ENCODE measurements around the gene ABCC11. TPM values are rescaled to one million over a fixed set of nuclear protein-coding genes. Genes with fewer than 3 reads are reported as not detected.

Gene ABCC11
- total RNA-seq, 2 donors from 2014 or later: 1.5 TPM

DNA sequence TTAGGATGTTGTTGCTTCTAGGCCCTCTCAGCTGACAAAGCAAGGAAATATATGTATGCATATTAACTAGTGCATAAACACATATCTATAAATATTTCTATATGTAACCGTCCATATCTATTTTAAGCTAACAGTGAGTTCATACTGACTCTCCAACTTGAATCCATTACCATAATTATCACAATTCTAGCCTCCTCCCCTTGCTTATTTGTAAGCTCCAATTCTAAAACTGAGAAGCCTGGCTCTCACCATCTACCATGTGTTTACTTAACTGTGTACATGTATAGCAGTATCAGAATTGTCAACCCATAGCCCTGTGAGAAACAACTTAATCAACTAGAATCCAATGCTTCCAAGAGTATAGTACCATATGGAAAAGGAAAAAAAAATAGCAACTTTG, 96.6 kb downstream of the ABCC11 start:
- TF ChIP-seq POLR2A (IDR thresholded peaks at IDR 0.05): no peak
- TF ChIP-seq POLR2AphosphoS5 (IDR thresholded peaks at IDR 0.05): no peak
- TF ChIP-seq, protein P1, sequence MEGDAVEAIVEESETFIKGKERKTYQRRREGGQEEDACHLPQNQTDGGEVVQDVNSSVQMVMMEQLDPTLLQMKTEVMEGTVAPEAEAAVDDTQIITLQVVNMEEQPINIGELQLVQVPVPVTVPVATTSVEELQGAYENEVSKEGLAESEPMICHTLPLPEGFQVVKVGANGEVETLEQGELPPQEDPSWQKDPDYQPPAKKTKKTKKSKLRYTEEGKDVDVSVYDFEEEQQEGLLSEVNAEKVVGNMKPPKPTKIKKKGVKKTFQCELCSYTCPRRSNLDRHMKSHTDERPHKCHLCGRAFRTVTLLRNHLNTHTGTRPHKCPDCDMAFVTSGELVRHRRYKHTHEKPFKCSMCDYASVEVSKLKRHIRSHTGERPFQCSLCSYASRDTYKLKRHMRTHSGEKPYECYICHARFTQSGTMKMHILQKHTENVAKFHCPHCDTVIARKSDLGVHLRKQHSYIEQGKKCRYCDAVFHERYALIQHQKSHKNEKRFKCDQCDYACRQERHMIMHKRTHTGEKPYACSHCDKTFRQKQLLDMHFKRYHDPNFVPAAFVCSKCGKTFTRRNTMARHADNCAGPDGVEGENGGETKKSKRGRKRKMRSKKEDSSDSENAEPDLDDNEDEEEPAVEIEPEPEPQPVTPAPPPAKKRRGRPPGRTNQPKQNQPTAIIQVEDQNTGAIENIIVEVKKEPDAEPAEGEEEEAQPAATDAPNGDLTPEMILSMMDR (IDR thresholded peaks at IDR 0.05): no peak
- WGBS: 90% methylated on average over 1 of the region's 1 CpG

DNA sequence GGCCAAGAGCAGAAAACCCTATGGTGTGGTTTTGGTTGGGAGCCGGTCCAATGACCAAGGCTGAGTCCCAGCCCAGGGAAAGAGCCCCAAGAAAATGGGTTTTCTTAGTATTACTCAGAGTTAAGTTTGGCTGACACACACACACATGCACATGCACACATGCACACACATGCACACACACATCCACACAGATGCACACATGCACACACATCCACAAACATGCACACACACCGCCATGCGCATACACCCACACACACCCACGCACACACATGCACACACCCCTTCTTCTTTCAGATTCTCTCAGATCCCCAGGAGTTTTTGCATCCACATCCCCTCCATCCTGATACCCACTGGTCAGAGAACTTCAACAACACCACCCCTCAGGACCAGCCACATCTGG, 100.6 kb downstream of the ABCC11 start:
- no peak overlapping the region for H3K27ac ChIP-seq
- no peak for DNase-seq (ENCODE audit: low spot score)
- H3K27me3 ChIP-seq (replicated peaks; ENCODE audit: insufficient read depth): no peaks in the 10 kb centered on the region
- WGBS: 96% methylated on average over 4 of the region's 4 CpGs
- intact Hi-C loops (cut with DNase I): no loop called here
- no peaks in the 10 kb centered on the region for H3K36me3 ChIP-seq
- H3K4me3 ChIP-seq: no peak overlapping the region
- no peaks in the 10 kb centered on the region for H3K9me3 ChIP-seq
- no peak for TF ChIP-seq POLR2AphosphoS5 (IDR thresholded peaks at IDR 0.05)
- TF ChIP-seq, protein P1 (IDR thresholded peaks at IDR 0.05): no peak
- no peak for TF ChIP-seq POLR2A (IDR thresholded peaks at IDR 0.05)
- no peaks in the 10 kb centered on the region for H3K4me1 ChIP-seq (replicated peaks)

More for the DNA sequence above, 96.6 kb downstream of the ABCC11 start:
- DNase-seq (ENCODE audit: low spot score): no peak
- H3K9me3 ChIP-seq: no peaks in the 10 kb centered on the region
- H3K27me3 ChIP-seq (replicated peaks; ENCODE audit: insufficient read depth): no peaks in the 10 kb centered on the region
- no peak overlapping the region for H3K4me3 ChIP-seq
- no peaks in the 10 kb centered on the region for H3K4me1 ChIP-seq (replicated peaks)
- intact Hi-C loops (cut with DNase I): no loop called here
- no peaks in the 10 kb centered on the region for H3K36me3 ChIP-seq
- H3K27ac ChIP-seq: no peak overlapping the region

DNA sequence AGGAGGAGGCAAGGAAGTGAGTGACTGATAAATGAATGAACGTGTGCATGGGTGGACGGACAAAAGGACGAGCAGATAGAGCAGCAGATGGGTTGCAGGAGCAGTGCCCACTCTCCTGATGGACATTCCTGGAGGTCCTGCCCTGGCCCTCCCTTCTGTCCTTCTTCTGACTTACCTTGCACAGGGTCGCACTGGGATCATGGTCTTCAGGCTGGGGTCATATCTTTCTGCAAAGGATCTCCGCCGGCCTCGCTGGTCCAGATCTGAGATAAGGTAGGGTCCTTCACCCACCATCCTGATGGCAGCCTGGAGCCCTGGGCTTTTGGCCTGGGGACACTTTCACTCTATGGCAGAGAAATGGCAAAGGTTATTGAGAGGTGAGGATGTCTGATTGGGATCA, 101.2 kb downstream of the ABCC11 start:
- Histone ChIP-seq H3K27me3 (replicated peaks; ENCODE audit: insufficient read depth) (no peaks in the 10 kb centered on the region), H3K27ac (no peak overlapping the region), H3K36me3 (no peaks in the 10 kb centered on the region), H3K4me1 (replicated peaks) (no peaks in the 10 kb centered on the region), H3K4me3 (no peak overlapping the region), H3K9me3 (no peaks in the 10 kb centered on the region)
- intact Hi-C loops (cut with DNase I): no loop called here
- no peak for DNase-seq (ENCODE audit: low spot score)
- TF ChIP-seq POLR2A (IDR thresholded peaks at IDR 0.05) (no peak), POLR2AphosphoS5 (IDR thresholded peaks at IDR 0.05) (no peak)
- TF ChIP-seq, protein P1 (IDR thresholded peaks at IDR 0.05): no peak
- 85% methylated on average over 7 of the region's 7 CpGs for WGBS

DNA sequence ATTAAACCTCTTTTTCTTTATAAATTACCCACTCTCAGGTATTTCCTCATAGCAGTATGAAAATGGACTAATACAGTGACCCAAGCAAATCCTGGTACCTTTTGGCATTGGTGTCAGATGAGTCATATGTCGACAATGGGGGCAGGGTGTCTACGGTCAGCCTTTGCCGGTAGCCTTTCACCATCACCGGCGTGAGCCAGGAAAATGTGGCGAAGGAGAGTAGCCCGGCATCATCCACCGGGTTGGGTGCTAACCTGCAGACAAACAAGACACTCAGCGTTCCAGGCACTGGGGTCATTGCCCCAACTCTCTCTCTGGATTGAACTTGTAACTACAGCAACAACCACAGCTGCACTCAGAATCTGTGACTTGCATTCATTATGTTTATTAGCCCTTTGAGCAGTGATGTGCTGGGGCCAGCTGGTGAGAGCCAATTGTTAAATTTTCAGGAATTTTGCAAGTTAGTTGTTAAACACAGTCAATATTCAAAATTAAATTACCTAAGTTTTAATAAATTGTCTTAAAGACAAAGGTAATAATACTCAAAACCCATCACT, 103.4 kb downstream of the ABCC11 start:
- WGBS: 93% methylated on average over 9 of the region's 9 CpGs
- no peaks in the 10 kb centered on the region for H3K27me3 ChIP-seq (replicated peaks; ENCODE audit: insufficient read depth)
- no peak for DNase-seq (ENCODE audit: low spot score)
- no peaks in the 10 kb centered on the region for H3K4me1 ChIP-seq (replicated peaks)
- no peak overlapping the region for H3K4me3 ChIP-seq
- no peaks in the 10 kb centered on the region for H3K36me3 ChIP-seq
- no peak for TF ChIP-seq POLR2AphosphoS5 (IDR thresholded peaks at IDR 0.05)
- TF ChIP-seq, protein P1 (IDR thresholded peaks at IDR 0.05): no peak
- no peak for TF ChIP-seq POLR2A (IDR thresholded peaks at IDR 0.05)
- intact Hi-C loops (cut with DNase I): no loop called here
- H3K27ac ChIP-seq: no peak overlapping the region
- no peaks in the 10 kb centered on the region for H3K9me3 ChIP-seq

DNA sequence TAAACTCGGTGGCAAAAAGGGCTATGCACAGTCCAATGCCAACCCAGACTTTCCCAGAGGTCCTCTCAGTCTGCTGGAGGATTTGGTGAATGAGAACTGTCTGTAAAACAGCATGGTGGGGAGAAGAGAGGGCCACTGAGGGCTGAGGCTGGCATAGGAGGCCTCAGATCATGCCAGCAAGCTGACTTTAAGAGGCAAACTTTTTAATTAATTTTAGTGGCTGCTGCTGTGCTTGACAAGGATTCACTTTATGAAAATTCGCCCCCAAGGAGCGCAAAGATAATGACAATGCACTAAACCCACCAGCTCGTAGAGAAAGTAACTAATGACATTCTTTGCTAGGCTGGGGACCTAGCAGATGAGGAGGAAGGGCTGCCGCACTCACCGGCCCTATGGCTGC, 106.5 kb downstream of the ABCC11 start:
- Histone ChIP-seq H3K36me3 (no peaks in the 10 kb centered on the region), H3K9me3 (no peaks in the 10 kb centered on the region), H3K27me3 (replicated peaks; ENCODE audit: insufficient read depth) (no peaks in the 10 kb centered on the region), H3K4me1 (replicated peaks) (no peaks in the 10 kb centered on the region), H3K4me3 (no peak overlapping the region), H3K27ac (no peak overlapping the region)
- TF ChIP-seq POLR2AphosphoS5 (IDR thresholded peaks at IDR 0.05) (no peak), POLR2A (IDR thresholded peaks at IDR 0.05) (no peak)
- TF ChIP-seq, protein P1 (IDR thresholded peaks at IDR 0.05): no peak
- WGBS: 90% methylated on average over 6 of the region's 6 CpGs
- DNase-seq (ENCODE audit: low spot score): no peak
- intact Hi-C loops (cut with DNase I): no loop called here

Data from prostate gland (tissue), 2 donors.